Neural cell (in vitro differentiated cells): ENCODE results near the gene ZFX. TPM values are rescaled to one million over a fixed set of nuclear protein-coding genes. Genes with fewer than 3 reads are reported as not detected.

Experiments used
- H2AFZ ChIP-seq: fragments of 200-600, 300-800 bp; sonication (generic), shearing (Covaris generic); 2 replicates; pipeline ENCODE4 v1.6.0; 2014; ENCODE audit warnings: low read depth, mild to moderate bottlenecking, antibody characterized with exemption, low read length, moderate library complexity
- H3F3A ChIP-seq: fragments of 200-600 bp; shearing (Covaris generic); 2 replicates; pipeline ENCODE4 v1.6.1; 2016; ENCODE audit warnings: mild to moderate bottlenecking, moderate library complexity, mixed read lengths, antibody characterized with exemption, low read length; ENCODE audit not compliant: insufficient read depth, poor library complexity, severe bottlenecking
- H3K27ac ChIP-seq: fragments of 200-600, 300-800 bp; sonication (generic), shearing (Covaris generic); 2 replicates; pipeline ENCODE4 v1.5.1; 2014; ENCODE audit warnings: mild to moderate bottlenecking, low read length, moderate library complexity
- H3K27me3 ChIP-seq: fragments of 300-800, 200-600 bp; sonication (generic), shearing (Covaris generic); 2 replicates; pipeline ENCODE4 v1.6.0; 2014; ENCODE audit warnings: mild to moderate bottlenecking, low read depth, low read length, moderate library complexity; ENCODE audit not compliant: insufficient read depth
- H3K36me3 ChIP-seq: fragments of 300-800, 200-600 bp; sonication (generic), shearing (Covaris generic); 2 replicates; pipeline ENCODE4 v1.5.1; 2014; ENCODE audit warnings: mild to moderate bottlenecking, antibody characterized with exemption, low read length, moderate library complexity; ENCODE audit not compliant: insufficient read depth
- H3K4me2 ChIP-seq: fragments of 300-800, 200-600 bp; sonication (generic), shearing (Covaris generic); 2 replicates; pipeline ENCODE4 v1.6.0; 2014; ENCODE audit warnings: mild to moderate bottlenecking, low read length
- H3K4me3 ChIP-seq: fragments of 300-800, 200-600 bp; sonication (generic), shearing (Covaris generic); 2 replicates; pipeline ENCODE4 v1.5.1; 2014; ENCODE audit warnings: mild to moderate bottlenecking, low read length, moderate library complexity
- H3K79me2 ChIP-seq: fragments of 200-600 bp; shearing (Covaris generic); replicated peaks from 2 replicates; pipeline ENCODE4 v1.6.0; 2014; ENCODE audit warnings: mild to moderate bottlenecking, low read length, moderate library complexity; ENCODE audit not compliant: insufficient read depth
- H3K9ac ChIP-seq: fragments of 300-800, 200-600 bp; sonication (generic), shearing (Covaris generic); 2 replicates; pipeline ENCODE4 v1.6.1; 2016; ENCODE audit warnings: mild to moderate bottlenecking, low read length, mixed read lengths
- H3K9me2 ChIP-seq: fragments of 200-600 bp; shearing (Covaris generic); 2 replicates; pipeline ENCODE4 v1.6.1; 2016; ENCODE audit warnings: mild to moderate bottlenecking, low read length, mixed read lengths; ENCODE audit not compliant: insufficient read depth
- H3K9me3 ChIP-seq: fragments of 200-600, 300-800 bp; sonication (generic), shearing (Covaris generic); 2 replicates; pipeline ENCODE4 v1.6.1; 2016; ENCODE audit warnings: mild to moderate bottlenecking, mixed run types, low read length, moderate library complexity, mixed read lengths
- H4K20me1 ChIP-seq: fragments of 200-600 bp; shearing (Covaris generic); 2 replicates; pipeline ENCODE4 v1.6.1; 2016; ENCODE audit warnings: mild to moderate bottlenecking, mixed run types; ENCODE audit not compliant: insufficient read depth
- EP300 ChIP-seq: fragments of 450-650 bp; conservative IDR thresholded peaks from 2 replicates; pipeline ENCODE4 v1.6.1; 2014; ENCODE audit warnings: antibody characterized with exemption, mild to moderate bottlenecking, moderate library complexity; ENCODE audit not compliant: poor library complexity, severe bottlenecking
- EZH2 ChIP-seq: fragments of 200-600, 300-800 bp; shearing (Covaris generic), sonication (generic); IDR thresholded peaks from 2 replicates; pipeline ENCODE4 v1.6.1; 2014; ENCODE audit warnings: antibody characterized with exemption, low read length, borderline replicate concordance, mild to moderate bottlenecking; ENCODE audit not compliant: insufficient read depth, poor library complexity, severe bottlenecking
- MXI1 ChIP-seq: fragments of 450-650 bp; conservative IDR thresholded peaks from 2 replicates; pipeline ENCODE4 v1.6.1; 2014; ENCODE audit warnings: antibody characterized with exemption, mild to moderate bottlenecking; ENCODE audit not compliant: poor library complexity, severe bottlenecking
- POLR2AphosphoS5 ChIP-seq: IDR thresholded peaks from 2 replicates; pipeline ENCODE4 v1.6.1; 2012
- RAD21 ChIP-seq: fragments of 450-650 bp; conservative IDR thresholded peaks from 2 replicates; pipeline ENCODE4 v1.6.1; 2014; ENCODE audit warnings: antibody characterized with exemption, mild to moderate bottlenecking, moderate library complexity
- SMC3 ChIP-seq: fragments of 450-650 bp; conservative IDR thresholded peaks from 2 replicates; pipeline ENCODE4 v1.6.1; 2014; ENCODE audit warnings: antibody characterized with exemption, mild to moderate bottlenecking, moderate library complexity; ENCODE audit not compliant: poor library complexity
- TAF1 ChIP-seq: IDR thresholded peaks from 2 replicates; pipeline ENCODE4 v1.6.1; 2012; ENCODE audit warnings: low read depth
- polyA plus RNA-seq: library from polyadenylated mRNA; depleted of rRNA; stranded (reverse); fragments of >200 nt; gene quantifications from 2 replicates; pipeline ENCODE4 v1.2.3, GENCODE V29; 2014
- TF ChIP-seq, protein P1 (sequence below): fragments of 450-650 bp; IDR thresholded peaks from 2 replicates; pipeline ENCODE4 v1.5.1; 2014; ENCODE audit warnings: antibody characterized with exemption, mild to moderate bottlenecking, moderate library complexity; ENCODE audit not compliant: poor library complexity, severe bottlenecking
- TF ChIP-seq, protein P2 (sequence below): IDR thresholded peaks from 2 replicates; pipeline ENCODE4 v1.6.1; 2012; ENCODE audit warnings: borderline replicate concordance

The ZFX gene
- polyA plus RNA-seq, 1 donor from 2014 or later, result 12.5 TPM

DNA sequence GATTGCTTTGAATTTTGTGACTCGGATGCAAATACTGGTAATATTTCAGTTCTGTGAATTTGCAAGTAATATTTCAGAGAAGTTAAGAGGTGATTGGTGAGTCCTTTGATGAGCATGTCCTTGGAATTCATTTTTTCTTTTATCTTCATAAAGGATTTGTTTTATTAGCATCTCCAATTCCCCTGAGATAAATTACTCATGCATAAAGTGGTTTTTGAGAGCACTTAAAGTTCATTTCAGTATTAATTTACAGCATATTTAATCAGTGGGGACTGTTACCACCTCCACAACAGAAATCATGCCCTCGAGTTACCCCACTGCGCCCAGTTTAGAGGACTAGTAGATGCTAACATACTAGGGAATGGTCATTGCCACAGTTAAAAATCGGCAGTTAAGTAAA lies 65.0 kb downstream of the ZFX start:
- H3K36me3 ChIP-seq, result no peaks in the 10 kb centered on the region
- no peak overlapping the region for H3K4me3 ChIP-seq
- TF ChIP-seq, protein P1, sequence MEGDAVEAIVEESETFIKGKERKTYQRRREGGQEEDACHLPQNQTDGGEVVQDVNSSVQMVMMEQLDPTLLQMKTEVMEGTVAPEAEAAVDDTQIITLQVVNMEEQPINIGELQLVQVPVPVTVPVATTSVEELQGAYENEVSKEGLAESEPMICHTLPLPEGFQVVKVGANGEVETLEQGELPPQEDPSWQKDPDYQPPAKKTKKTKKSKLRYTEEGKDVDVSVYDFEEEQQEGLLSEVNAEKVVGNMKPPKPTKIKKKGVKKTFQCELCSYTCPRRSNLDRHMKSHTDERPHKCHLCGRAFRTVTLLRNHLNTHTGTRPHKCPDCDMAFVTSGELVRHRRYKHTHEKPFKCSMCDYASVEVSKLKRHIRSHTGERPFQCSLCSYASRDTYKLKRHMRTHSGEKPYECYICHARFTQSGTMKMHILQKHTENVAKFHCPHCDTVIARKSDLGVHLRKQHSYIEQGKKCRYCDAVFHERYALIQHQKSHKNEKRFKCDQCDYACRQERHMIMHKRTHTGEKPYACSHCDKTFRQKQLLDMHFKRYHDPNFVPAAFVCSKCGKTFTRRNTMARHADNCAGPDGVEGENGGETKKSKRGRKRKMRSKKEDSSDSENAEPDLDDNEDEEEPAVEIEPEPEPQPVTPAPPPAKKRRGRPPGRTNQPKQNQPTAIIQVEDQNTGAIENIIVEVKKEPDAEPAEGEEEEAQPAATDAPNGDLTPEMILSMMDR, result no peak
- TF ChIP-seq TAF1, result no peak
- TF ChIP-seq SMC3, result no peak
- TF ChIP-seq EP300, result no peak
- TF ChIP-seq MXI1, result no peak
- no peak overlapping the region for H3K27ac ChIP-seq
- H3K9ac ChIP-seq, result no peak overlapping the region
- H3K9me3 ChIP-seq, result no peaks in the 10 kb centered on the region
- no peaks in the 10 kb centered on the region for H3F3A ChIP-seq
- H4K20me1 ChIP-seq, result no peaks in the 10 kb centered on the region
- no peaks in the 10 kb centered on the region for H3K79me2 ChIP-seq
- H3K9me2 ChIP-seq, result no peaks in the 10 kb centered on the region
- H2AFZ ChIP-seq, result no peak overlapping the region
- no peaks in the 10 kb centered on the region for H3K27me3 ChIP-seq
- H3K4me2 ChIP-seq, result no peak overlapping the region

GRCh38 chrX:24215272-24215671 lies 65.7 kb downstream of the ZFX start:
- Histone ChIP-seq H3K4me2 (no peak overlapping the region), H3K27ac (no peak overlapping the region), H3K9ac (no peak overlapping the region), H3K4me3 (no peak overlapping the region), H3K9me2 (no peaks in the 10 kb centered on the region), H3K27me3 (no peaks in the 10 kb centered on the region), H3K79me2 (no peaks in the 10 kb centered on the region), H3K9me3 (no peaks in the 10 kb centered on the region), H4K20me1 (no peaks in the 10 kb centered on the region), H3F3A (no peaks in the 10 kb centered on the region), H2AFZ (no peak overlapping the region), H3K36me3 (no peaks in the 10 kb centered on the region)
- TF ChIP-seq, protein P1, result no peak
- TF ChIP-seq RAD21, result no peak
- TF ChIP-seq MXI1, result no peak
- TF ChIP-seq, protein P2, sequence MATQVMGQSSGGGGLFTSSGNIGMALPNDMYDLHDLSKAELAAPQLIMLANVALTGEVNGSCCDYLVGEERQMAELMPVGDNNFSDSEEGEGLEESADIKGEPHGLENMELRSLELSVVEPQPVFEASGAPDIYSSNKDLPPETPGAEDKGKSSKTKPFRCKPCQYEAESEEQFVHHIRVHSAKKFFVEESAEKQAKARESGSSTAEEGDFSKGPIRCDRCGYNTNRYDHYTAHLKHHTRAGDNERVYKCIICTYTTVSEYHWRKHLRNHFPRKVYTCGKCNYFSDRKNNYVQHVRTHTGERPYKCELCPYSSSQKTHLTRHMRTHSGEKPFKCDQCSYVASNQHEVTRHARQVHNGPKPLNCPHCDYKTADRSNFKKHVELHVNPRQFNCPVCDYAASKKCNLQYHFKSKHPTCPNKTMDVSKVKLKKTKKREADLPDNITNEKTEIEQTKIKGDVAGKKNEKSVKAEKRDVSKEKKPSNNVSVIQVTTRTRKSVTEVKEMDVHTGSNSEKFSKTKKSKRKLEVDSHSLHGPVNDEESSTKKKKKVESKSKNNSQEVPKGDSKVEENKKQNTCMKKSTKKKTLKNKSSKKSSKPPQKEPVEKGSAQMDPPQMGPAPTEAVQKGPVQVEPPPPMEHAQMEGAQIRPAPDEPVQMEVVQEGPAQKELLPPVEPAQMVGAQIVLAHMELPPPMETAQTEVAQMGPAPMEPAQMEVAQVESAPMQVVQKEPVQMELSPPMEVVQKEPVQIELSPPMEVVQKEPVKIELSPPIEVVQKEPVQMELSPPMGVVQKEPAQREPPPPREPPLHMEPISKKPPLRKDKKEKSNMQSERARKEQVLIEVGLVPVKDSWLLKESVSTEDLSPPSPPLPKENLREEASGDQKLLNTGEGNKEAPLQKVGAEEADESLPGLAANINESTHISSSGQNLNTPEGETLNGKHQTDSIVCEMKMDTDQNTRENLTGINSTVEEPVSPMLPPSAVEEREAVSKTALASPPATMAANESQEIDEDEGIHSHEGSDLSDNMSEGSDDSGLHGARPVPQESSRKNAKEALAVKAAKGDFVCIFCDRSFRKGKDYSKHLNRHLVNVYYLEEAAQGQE, result no peak
- no peak for TF ChIP-seq EP300
- TF ChIP-seq TAF1, result no peak
- TF ChIP-seq SMC3, result no peak
- TF ChIP-seq POLR2AphosphoS5, result no peak
- no peak for TF ChIP-seq EZH2
